Erythroblast (primary cell): ENCODE measurements around the gene TBC1D26.
"Not testable (repeated sequence)": the region's sequence is repeated elsewhere in the genome, so short reads cannot be mapped to it uniquely, and the experiment has no call there.

Experiments used
- GATA1 ChIP-seq: IDR thresholded peaks from 2 replicates; pipeline ENCODE4 v1.6.1; 2011; ENCODE audit warnings: low read depth, mild to moderate bottlenecking, control low read depth, low read length, moderate library complexity
- POLR2A ChIP-seq: IDR thresholded peaks from 2 replicates; pipeline ENCODE4 v1.6.1; 2011; ENCODE audit warnings: mild to moderate bottlenecking, low read length

DNA sequence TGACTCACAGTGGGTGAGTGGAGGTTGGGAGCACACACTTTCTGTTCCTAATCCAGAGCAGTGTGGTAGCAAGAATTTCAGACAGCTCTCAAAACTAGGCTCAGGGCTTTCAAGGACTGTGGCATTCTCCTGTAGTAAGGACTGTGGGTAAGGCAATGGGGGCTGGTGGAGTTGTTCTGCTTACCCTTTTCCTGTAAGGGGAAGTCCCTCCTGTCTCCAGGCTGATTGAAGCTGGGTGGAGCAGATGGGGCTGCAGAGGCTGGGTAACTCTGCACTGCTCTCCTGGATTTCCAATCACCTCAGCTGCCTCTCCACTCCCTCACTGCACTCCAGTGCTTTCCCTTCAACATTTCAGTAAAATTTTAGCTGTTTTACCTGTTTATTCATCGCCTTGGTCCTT is 44.6 kb upstream of the TBC1D26 start:
- TF ChIP-seq POLR2A, GATA1: not testable (repeated sequence)
